Measurements from ENCODE around the gene IPMK.
A peak's percentile ranks its signal among the peaks of the same experiment; 100 is the strongest.
"Not testable (repeated sequence)": the region's sequence is repeated elsewhere in the genome, so short reads cannot be mapped to it uniquely, and the experiment has no call there.

Gene IPMK

DNA sequence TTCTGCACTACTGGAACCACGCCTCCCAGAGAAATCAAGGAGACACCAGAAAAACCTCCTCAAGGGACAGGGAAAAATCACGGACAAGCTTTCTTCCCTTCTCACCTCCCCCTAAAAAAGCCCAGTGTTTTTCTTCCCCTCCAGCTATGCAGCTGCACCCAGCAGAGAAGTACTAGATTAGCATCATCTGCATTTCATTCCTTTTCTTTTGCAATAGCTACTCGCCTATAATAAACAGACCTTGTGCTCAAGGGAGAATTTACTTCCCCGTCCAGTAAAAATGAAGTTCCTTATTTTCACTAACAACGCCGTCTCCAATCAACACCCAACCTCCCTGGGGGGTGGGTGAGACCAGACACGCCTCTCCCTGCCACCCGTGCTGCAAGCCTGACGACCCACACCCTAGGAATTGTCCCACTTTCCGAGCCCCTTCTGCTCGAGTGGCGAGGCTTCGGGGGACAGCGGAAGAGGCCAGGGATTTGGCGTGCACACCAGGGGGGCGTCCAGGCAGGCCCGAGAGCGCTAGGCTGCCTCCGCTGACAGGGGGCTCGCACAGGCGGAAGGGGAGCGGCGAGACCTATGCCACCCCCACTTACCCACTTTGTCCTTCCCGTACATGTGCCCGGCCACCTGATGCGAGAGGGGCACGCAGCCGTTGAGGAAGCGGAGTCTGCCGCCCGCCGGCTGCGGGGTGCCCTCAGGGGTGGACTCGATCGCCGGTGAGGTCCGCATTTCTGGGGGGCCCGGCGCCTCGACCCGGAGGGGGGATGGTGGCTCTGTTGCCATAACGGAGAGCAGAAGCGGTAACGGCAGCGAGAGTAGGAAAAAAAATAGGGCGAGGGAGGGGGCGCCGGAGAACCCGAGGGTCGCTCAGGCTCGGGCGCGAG lies 625 bp downstream of the IPMK start:
- no peak for DNase-seq (ENCODE audit: low read depth in 2 of 2)

DNA sequence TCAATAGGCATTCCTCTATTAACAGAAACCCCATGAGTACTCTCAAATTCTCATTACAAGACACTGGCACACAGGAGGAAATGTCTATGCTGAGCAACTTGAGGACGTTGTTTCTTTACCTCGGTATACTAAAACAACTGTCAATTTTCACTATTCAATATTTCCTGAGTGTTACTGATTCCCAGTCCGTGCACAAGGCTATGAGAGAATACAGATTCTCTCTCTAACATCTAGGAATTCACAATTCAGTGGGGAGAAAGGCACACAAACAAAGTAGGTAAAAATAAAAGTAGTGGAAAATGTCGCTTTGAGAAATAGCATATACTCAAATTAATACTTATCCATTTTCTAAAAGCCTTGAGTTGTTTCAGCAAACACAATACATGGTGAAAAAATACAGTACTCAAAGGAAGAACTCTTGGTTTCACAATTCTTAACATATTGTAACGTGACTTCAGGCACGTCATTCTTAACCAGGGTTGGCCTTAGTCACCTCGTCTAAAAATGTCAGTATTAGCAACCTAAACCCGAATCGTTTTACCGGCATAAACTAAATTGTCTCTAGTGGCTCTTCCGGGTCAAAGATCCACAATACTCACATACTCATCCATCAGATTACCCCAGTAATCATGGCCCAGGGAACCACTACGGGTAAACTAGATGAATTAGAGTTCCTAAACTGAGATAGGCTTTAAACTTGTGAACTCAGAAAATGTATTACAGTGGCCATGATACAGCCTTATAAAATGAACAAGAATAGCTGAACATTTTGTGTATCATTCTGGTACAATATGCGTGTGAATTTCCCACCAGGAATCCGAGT lies 1.5 kb downstream of the IPMK start:
- no peak for DNase-seq (ENCODE audit: low read depth in 2 of 2)

DNA sequence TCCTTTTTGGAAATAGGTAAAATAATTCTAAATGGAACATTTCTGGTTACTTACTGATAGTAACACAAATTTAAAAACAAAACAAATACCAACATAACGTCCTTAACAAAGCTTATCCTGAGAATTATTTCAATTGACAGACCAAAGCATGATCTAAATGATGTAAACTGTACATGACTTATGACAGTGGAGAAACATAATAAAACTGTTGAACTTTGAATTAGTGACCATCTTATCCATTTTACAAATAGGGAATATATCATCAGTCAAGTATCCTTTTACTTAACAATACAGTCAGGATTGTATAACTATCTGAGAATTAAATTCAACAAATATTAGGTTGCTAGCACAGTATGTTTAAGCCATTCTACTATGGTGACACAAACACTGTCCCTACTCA lies 2.4 kb downstream of the IPMK start:
- no peak for DNase-seq (ENCODE audit: low read depth in 2 of 2)

GRCh38 chr10:58264780-58265179 lies 2.9 kb downstream of the IPMK start:
- no peak for DNase-seq (ENCODE audit: low read depth in 2 of 2)

DNA sequence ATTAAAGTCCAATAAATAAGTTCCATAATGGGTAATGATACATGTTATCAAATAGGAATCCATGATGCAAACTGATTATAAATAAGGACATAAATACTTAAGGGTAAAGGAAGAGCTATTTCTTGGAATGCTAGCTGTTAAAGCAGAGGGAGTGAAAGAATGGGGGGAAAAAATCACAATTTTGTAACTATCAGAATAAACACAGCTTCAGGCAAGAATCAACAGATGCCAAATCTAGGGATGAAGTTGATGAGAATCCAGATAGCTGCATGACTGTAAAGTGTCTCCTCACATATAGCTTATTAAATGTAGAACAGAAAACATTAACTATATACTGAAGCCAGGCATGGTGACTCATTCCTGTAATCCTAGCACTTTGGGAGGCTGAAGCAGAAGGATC lies 4.9 kb downstream of the IPMK start:
- no peak for DNase-seq (ENCODE audit: low read depth in 2 of 2)

DNA sequence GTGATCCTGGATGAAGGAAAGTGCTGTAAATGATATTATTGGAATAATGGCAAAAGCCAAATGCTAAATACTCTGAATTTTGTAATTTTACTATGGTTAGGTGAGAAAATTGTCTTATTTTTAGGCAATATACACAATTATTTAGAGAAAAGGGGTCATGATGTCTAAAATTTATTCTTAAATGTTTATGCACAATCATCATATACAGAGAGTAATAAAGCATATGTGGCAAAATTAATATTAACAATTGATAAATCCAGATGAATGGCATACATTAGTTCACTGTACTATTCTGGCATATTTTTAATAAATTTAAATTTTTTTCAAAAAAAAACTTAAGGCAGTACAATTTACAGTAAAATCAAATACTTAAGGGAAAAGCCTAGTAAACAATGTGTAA lies 7.4 kb downstream of the IPMK start:
- no peak for DNase-seq (ENCODE audit: low read depth in 2 of 2)

GRCh38 chr10:58258977-58259692 lies 8.6 kb downstream of the IPMK start:
- DNase-seq (ENCODE audit: low read depth in 2 of 2): no peak

DNA sequence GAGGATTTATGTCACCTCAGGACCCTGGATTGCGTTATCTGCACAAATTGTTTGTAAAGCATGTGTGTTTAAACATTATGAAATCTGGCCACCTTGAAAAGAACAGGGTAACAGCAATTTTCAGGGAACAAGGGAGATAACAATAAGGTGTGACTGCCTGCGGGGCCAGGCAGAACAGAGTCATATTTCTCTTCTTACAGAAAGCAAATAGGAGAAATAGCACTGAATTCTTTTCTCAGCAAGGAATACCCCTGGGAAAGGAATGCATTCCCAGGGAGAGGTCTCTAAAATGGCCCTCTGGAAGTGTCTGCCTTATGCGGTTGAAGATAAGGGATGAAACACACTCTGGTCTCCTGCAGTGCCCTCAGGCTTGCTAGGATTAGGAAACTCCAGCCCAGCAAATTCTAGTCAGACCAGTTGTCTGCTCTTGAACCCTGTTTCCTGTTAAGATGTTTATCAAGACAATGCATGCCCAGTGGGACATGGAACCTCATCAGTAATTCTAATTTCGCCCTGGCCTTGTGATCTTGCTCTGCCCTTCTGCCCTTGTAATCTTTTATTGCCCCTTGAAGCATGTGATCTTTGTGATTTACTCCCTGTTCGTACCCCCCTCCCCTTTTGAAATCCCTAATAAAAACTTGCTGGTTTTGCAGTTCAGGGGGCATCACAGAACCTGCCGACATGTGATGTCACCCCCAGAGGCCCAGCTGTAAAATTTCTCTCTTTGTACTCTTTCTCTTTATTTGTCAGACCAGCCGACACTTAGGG lies 11.5 kb downstream of the IPMK start:
- not testable (repeated sequence) for DNase-seq (ENCODE audit: low read depth in 2 of 2)

GRCh38 chr10:58254644-58255043 lies 13.1 kb downstream of the IPMK start:
- no peak for DNase-seq (ENCODE audit: low read depth in 2 of 2)

GRCh38 chr10:58253184-58253583 lies 14.5 kb downstream of the IPMK start:
- DNase-seq (ENCODE audit: low read depth in 2 of 2): no peak

GRCh38 chr10:58244666-58245065 lies 23.0 kb downstream of the IPMK start:
- DNase-seq (ENCODE audit: low read depth in 2 of 2): not testable (repeated sequence)

- DNase-seq (ENCODE audit: low read depth in 2 of 2): not testable (repeated sequence)
These were observed 23.5 kb downstream of the IPMK start for GRCh38 chr10:58244242-58244641.

GRCh38 chr10:58243801-58244200 lies 23.9 kb downstream of the IPMK start:
- DNase-seq (ENCODE audit: low read depth in 2 of 2): not testable (repeated sequence)

GRCh38 chr10:58243269-58243668 lies 24.4 kb downstream of the IPMK start:
- DNase-seq (ENCODE audit: low read depth in 2 of 2): no peak

DNA sequence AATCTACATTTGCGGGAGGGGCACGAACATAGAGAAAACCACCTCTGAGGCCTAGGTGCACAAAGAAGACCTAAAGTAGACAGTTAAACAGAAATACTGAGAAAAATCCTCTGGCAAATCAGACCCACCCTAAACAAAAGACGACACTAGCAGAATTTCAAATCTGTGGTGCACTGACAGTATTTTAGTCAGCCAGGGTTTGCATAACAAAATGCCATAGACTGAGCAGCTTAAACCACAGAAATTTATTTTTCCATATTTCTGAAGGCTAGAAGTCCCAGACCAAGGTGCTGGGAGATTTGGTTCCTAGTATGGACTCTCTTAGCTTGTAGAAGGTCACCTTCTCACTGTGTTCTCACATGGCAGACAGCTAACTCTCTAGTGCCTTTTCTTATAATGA lies 26.3 kb downstream of the IPMK start:
- no peak for DNase-seq (ENCODE audit: low read depth in 2 of 2)

- DNase-seq (ENCODE audit: low read depth in 2 of 2): peak in 1 of 2 experiments; percentile 19
These were observed 27.2 kb downstream of the IPMK start for GRCh38 chr10:58240531-58240930.

GRCh38 chr10:58239561-58240169 lies 28.0 kb downstream of the IPMK start:
- DNase-seq (ENCODE audit: low read depth in 2 of 2): no peak

DNA sequence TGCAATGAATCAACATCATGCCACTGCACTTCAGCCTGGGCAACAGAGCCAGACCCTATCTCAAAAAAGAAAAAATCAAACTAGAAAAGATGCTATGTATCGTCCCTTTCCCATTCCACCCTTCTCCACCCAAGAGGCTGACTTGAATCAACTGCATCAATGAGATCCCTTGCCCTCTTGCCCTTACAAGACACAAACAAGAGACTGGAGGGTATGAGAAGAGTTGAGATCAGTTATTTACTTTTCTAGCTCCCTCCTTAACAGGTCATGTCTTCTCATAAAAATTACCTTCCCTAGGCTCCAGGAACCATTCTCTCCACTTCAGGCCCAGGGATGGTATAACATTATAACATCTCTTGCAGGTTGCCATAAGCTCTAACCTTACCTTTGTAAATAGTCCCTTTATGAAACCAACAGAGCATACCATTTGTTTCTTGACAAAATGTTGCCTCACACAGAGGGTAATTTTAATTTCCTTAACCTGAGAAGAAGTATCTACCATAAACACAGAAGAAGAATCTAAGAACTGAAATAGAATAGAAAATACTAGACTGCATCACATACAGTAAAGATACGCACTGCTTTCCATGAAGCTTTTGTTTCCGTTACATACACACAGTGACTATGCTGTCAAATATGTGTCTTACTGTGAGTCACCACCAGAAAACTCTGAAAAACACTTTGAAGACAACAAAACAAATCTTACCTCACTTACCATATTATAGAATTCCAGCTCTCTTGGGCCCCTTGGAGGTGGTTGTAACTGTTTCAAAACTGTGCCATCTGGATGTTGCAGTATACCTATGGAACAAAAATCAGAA lies 30.5 kb downstream of the IPMK start:
- peak; percentile 66 to 72 for DNase-seq (ENCODE audit: low read depth in 2 of 2)

DNA sequence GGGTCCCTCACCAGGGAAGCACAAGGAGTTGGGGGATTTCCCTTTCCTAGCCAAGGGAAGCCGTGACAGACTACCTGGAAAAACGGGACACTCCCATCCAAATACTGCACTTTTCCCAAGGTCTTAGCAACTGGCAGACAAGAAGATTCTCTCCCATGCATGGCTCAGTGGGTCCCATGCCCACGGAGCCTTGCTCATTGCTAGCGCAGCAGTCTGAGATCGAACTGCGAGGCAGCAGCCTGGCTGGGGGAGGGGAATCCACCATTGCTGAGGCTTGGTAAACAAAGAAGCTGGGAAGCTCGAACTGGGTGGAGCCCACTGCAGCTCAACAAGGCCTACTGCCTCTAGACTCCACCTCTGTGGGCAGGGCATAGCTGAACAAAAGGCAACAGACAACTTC lies 37.8 kb downstream of the IPMK start:
- not testable (repeated sequence) for DNase-seq (ENCODE audit: low read depth in 2 of 2)

DNA sequence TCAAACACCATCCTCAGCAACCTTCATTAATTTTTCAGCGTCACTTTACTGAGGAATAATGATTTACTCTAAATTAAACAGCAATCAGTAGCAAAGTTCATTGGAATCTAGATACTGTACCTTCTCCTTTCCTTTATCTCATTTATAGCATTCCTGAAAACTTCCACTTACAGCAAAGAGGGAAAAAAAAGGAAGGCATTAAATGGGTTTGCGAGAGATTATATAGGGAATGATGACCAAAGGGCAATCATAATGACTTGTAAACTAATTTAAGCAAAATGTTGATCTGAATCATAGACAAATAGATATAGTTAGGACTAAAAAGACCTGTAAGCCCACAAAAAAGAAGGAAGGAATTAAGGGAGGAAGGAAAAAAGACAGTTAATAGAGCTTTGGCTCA lies 42.0 kb downstream of the IPMK start:
- DNase-seq (ENCODE audit: low read depth in 2 of 2): no peak
